Measurements from ENCODE around the gene NTNG2.
A peak's percentile ranks its signal among the peaks of the same experiment; 100 is the strongest.

NTNG2 gene

GRCh38 chr9:132235894-132236661 is 74.2 kb downstream of the NTNG2 start:
- peak; percentile 58 for DNase-seq (ENCODE audit: low spot score)

- DNase-seq (ENCODE audit: low spot score): no peak
Observed at GRCh38 chr9:132236662-132237311, 74.9 kb downstream of the NTNG2 start.

GRCh38 chr9:132237481-132237880 is 75.6 kb downstream of the NTNG2 start:
- DNase-seq (ENCODE audit: low spot score): no peak

- no peak for DNase-seq (ENCODE audit: low spot score)
Observed at GRCh38 chr9:132238026-132238972, 76.4 kb downstream of the NTNG2 start.

- DNase-seq (ENCODE audit: low spot score): no peak
Observed at GRCh38 chr9:132238992-132239391, 77.1 kb downstream of the NTNG2 start.

- no peak for DNase-seq (ENCODE audit: low spot score)
Observed at GRCh38 chr9:132239518-132239917, 77.7 kb downstream of the NTNG2 start.

GRCh38 chr9:132239999-132240840 is 78.4 kb downstream of the NTNG2 start:
- DNase-seq (ENCODE audit: low spot score): no peak

- DNase-seq (ENCODE audit: low spot score): peak; percentile 83
Observed at GRCh38 chr9:132240841-132241482, 79.1 kb downstream of the NTNG2 start.

GRCh38 chr9:132241483-132241839 is 79.6 kb downstream of the NTNG2 start:
- DNase-seq (ENCODE audit: low spot score): no peak

GRCh38 chr9:132241840-132242620 is 80.2 kb downstream of the NTNG2 start:
- no peak for DNase-seq (ENCODE audit: low spot score)

GRCh38 chr9:132242621-132243155 is 80.8 kb downstream of the NTNG2 start:
- DNase-seq (ENCODE audit: low spot score): no peak

GRCh38 chr9:132243156-132244074 is 81.6 kb downstream of the NTNG2 start:
- DNase-seq (ENCODE audit: low spot score): no peak

GRCh38 chr9:132244582-132245455 is 83.0 kb downstream of the NTNG2 start:
- DNase-seq (ENCODE audit: low spot score): no peak

GRCh38 chr9:132245465-132245864 is 83.6 kb downstream of the NTNG2 start:
- DNase-seq (ENCODE audit: low spot score): no peak

GRCh38 chr9:132247942-132248341 is 86.1 kb downstream of the NTNG2 start:
- DNase-seq (ENCODE audit: low spot score): no peak

GRCh38 chr9:132249123-132249522 is 87.3 kb downstream of the NTNG2 start:
- DNase-seq (ENCODE audit: low spot score): no peak

- no peak for DNase-seq (ENCODE audit: low spot score)
Observed at GRCh38 chr9:132249690-132250089, 87.8 kb downstream of the NTNG2 start.
